HL-60/S4 (cell line): ENCODE results near the gene JAK1.

Experiments used
- in situ Hi-C: fragments of 300-500 bp; cut with MboI; formaldehyde crosslinking; loops from 2 replicates; pipeline ENCODE4 v1.14.3; 2022; ENCODE audit warnings: low sequenced_read_pairs

JAK1 gene

GRCh38 chr1:64894438-64895196 lies 71.7 kb downstream of the JAK1 start:
- in situ Hi-C loops, result no loop called here

- in situ Hi-C loops, result no loop called here
These were observed 72.4 kb downstream of the JAK1 start for GRCh38 chr1:64893921-64894320.

GRCh38 chr1:64892576-64893573 lies 73.5 kb downstream of the JAK1 start:
- in situ Hi-C loops, result no loop called here

GRCh38 chr1:64891448-64891825 lies 74.9 kb downstream of the JAK1 start:
- in situ Hi-C loops, result no loop called here

- in situ Hi-C loops, result no loop called here
These were observed 75.5 kb downstream of the JAK1 start for GRCh38 chr1:64890699-64891447.

GRCh38 chr1:64887689-64888217 lies 78.6 kb downstream of the JAK1 start:
- in situ Hi-C loops, result no loop called here

GRCh38 chr1:64886877-64887276 lies 79.5 kb downstream of the JAK1 start:
- in situ Hi-C loops, result no loop called here

- in situ Hi-C loops, result no loop called here
These were observed 80.7 kb downstream of the JAK1 start for GRCh38 chr1:64885648-64886047.

- in situ Hi-C loops, result no loop called here
These were observed 81.9 kb downstream of the JAK1 start for GRCh38 chr1:64884261-64885040.

- in situ Hi-C loops, result no loop called here
These were observed 83.6 kb downstream of the JAK1 start for GRCh38 chr1:64882574-64883255.

GRCh38 chr1:64881281-64881680 lies 85.1 kb downstream of the JAK1 start:
- in situ Hi-C loops, result no loop called here

GRCh38 chr1:64880449-64880848 lies 85.9 kb downstream of the JAK1 start:
- in situ Hi-C loops, result no loop called here

GRCh38 chr1:64878931-64879611 lies 87.3 kb downstream of the JAK1 start:
- in situ Hi-C loops, result no loop called here

GRCh38 chr1:64878090-64878489 lies 88.3 kb downstream of the JAK1 start:
- in situ Hi-C loops, result no loop called here

- in situ Hi-C loops, result no loop called here
These were observed 88.8 kb downstream of the JAK1 start for GRCh38 chr1:64877598-64877997.

GRCh38 chr1:64877151-64877550 lies 89.2 kb downstream of the JAK1 start:
- in situ Hi-C loops, result no loop called here

GRCh38 chr1:64875606-64876005 lies 90.7 kb downstream of the JAK1 start:
- in situ Hi-C loops, result no loop called here

- in situ Hi-C loops, result no loop called here
These were observed 91.2 kb downstream of the JAK1 start for GRCh38 chr1:64875101-64875500.

- in situ Hi-C loops, result no loop called here
These were observed 91.7 kb downstream of the JAK1 start for GRCh38 chr1:64874666-64875065.
